Osteoblast (primary cell): ENCODE results near the gene FAM13A. TPM values are rescaled to one million over a fixed set of nuclear protein-coding genes. Genes with fewer than 3 reads are reported as not detected.

ENCODE experiments used
- DNase-seq: peaks from one replicate; pipeline ENCODE4 v3.0.0; 2011; ENCODE audit warnings: low spot score, mixed read lengths; ENCODE audit not compliant: insufficient read length; ENCODE audit errors: missing footprints
- H2AFZ ChIP-seq: 2 replicates; pipeline ENCODE4 v1.6.0; 2011; ENCODE audit warnings: mild to moderate bottlenecking, low read length
- H3K27ac ChIP-seq: 2 replicates; pipeline ENCODE4 v1.5.1; 2011; ENCODE audit warnings: mild to moderate bottlenecking, low read depth, low read length, moderate library complexity
- H3K27me3 ChIP-seq: 2 replicates; pipeline ENCODE4 v1.6.0; 2012; ENCODE audit warnings: mild to moderate bottlenecking, control low read depth, inconsistent platforms, low read length, moderate library complexity; ENCODE audit not compliant: insufficient read depth
- H3K36me3 ChIP-seq: 2 replicates; pipeline ENCODE4 v1.5.1; 2011; ENCODE audit warnings: mild to moderate bottlenecking, low read length, control low read depth, moderate library complexity; ENCODE audit not compliant: insufficient read depth
- H3K4me1 ChIP-seq: 2 replicates; pipeline ENCODE4 v1.5.1; 2011; ENCODE audit warnings: mild to moderate bottlenecking, low read length, control low read depth, moderate library complexity; ENCODE audit not compliant: insufficient read depth
- H3K4me2 ChIP-seq: 2 replicates; pipeline ENCODE4 v1.6.0; 2011; ENCODE audit warnings: mild to moderate bottlenecking, low read length; ENCODE audit not compliant: insufficient read depth
- H3K4me3 ChIP-seq: fragments of 200-600 bp; sonication (generic); 3 replicates; pipeline ENCODE4 v1.5.1; 2012; ENCODE audit warnings: mild to moderate bottlenecking, low read length, inconsistent platforms; ENCODE audit not compliant: insufficient read depth
- H3K79me2 ChIP-seq: 2 replicates; pipeline ENCODE4 v1.6.0; 2012; ENCODE audit warnings: mild to moderate bottlenecking, low read length, control low read depth, inconsistent platforms; ENCODE audit not compliant: insufficient read depth
- H3K9me3 ChIP-seq: 2 replicates; pipeline ENCODE4 v1.5.1; 2011; ENCODE audit warnings: low read depth, low read length, control low read depth
- H4K20me1 ChIP-seq: 2 replicates; pipeline ENCODE4 v1.6.0; 2012; ENCODE audit warnings: mild to moderate bottlenecking, low read length, control low read depth; ENCODE audit not compliant: insufficient read depth
- CTCF ChIP-seq: IDR thresholded peaks from 2 replicates; pipeline ENCODE4 v1.5.1; 2011; ENCODE audit warnings: mild to moderate bottlenecking, low read depth, low read length, moderate library complexity; ENCODE audit errors: extremely low read depth
- total RNA-seq: library from RNA; depleted of rRNA; stranded (reverse); fragments of >200 nt; gene quantifications from 2 replicates; pipeline ENCODE4 v1.2.3, GENCODE V29; 2012

The FAM13A gene
- total RNA-seq, 1 donor = 18.8 TPM

GRCh38 chr4:88744609-88745008, 312.4 kb downstream of the FAM13A start:
- peak overlapping the region; percentile 96 for H3K27ac ChIP-seq
- DNase-seq = peak; percentile 36
- no peaks in the 10 kb centered on the region for H3K9me3 ChIP-seq
- H3K4me3 ChIP-seq = no peak overlapping the region
- no peaks in the 10 kb centered on the region for H3K27me3 ChIP-seq
- no peaks in the 10 kb centered on the region for H3K79me2 ChIP-seq
- no peaks in the 10 kb centered on the region for H4K20me1 ChIP-seq
- H3K4me1 ChIP-seq = peaks cover 25% of the 10 kb centered on the region
- TF ChIP-seq CTCF = no peak
- H2AFZ ChIP-seq = no peak overlapping the region
- no peak overlapping the region for H3K4me2 ChIP-seq
- peaks cover 19% of the 10 kb centered on the region for H3K36me3 ChIP-seq

DNA sequence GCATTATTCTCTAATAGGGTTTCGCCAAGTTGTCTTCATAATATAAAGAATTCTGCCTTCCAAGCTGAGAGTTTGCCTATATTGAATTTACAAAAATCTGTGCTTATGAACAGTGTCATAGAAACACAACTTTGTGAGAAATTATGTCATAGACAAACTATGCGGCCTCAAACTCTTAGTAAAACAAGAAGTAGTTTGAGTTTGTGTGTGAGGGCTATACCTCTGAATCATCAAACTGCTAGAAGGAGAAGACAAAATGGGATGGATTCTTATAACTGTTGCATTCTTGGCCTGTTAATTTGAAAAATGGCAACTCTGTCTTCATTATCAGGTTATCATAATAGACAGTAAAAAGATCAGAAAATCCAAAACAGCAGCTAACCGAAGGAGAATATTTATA, 313.3 kb downstream of the FAM13A start:
- peak overlapping the region; percentile 96 for H3K27ac ChIP-seq
- peak overlapping the region; percentile 44 for H3K4me2 ChIP-seq
- peak; percentile 93 for DNase-seq

GRCh38 chr4:88742561-88742960, 314.4 kb downstream of the FAM13A start:
- no peaks in the 10 kb centered on the region for H4K20me1 ChIP-seq
- H3K9me3 ChIP-seq = no peaks in the 10 kb centered on the region
- H3K27me3 ChIP-seq = no peaks in the 10 kb centered on the region
- peak overlapping the region; percentile 96 for H3K27ac ChIP-seq
- H3K4me2 ChIP-seq = no peak overlapping the region
- TF ChIP-seq CTCF = no peak
- no peak for DNase-seq
- H3K79me2 ChIP-seq = no peaks in the 10 kb centered on the region
- no peak overlapping the region for H2AFZ ChIP-seq
- no peak overlapping the region for H3K4me3 ChIP-seq
- H3K36me3 ChIP-seq = peaks cover 10% of the 10 kb centered on the region
- peaks cover 25% of the 10 kb centered on the region for H3K4me1 ChIP-seq

More for the DNA sequence above, 313.3 kb downstream of the FAM13A start:
- no peak overlapping the region for H2AFZ ChIP-seq
- H3K9me3 ChIP-seq = no peaks in the 10 kb centered on the region
- no peak overlapping the region for H3K4me3 ChIP-seq
- peaks cover 25% of the 10 kb centered on the region for H3K4me1 ChIP-seq
- no peak for TF ChIP-seq CTCF
- H3K36me3 ChIP-seq = peaks cover 12% of the 10 kb centered on the region
- H3K27me3 ChIP-seq = no peaks in the 10 kb centered on the region
- H4K20me1 ChIP-seq = no peaks in the 10 kb centered on the region
- H3K79me2 ChIP-seq = no peaks in the 10 kb centered on the region

DNA sequence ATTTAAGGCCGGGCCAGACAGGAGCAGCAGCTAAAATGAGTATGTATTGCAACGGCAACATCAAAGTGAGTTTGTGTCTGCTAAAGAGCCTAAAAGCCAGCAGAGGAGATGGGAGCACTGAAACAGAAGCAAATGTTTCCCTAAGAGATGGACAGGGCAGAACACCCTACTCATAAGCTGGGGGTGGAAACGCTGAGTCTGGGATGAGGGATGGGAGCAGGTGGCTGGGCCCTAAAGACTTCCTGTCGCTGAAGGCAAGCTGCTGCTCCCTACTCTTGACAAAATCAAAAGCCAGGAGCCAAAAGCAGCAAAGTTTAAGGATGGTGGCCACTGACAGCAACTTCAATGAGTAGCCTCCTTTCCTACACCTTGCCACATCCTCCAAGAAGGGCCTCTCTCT, 318.8 kb downstream of the FAM13A start:
- no peak overlapping the region for H3K27ac ChIP-seq
- no peak overlapping the region for H2AFZ ChIP-seq
- no peak overlapping the region for H3K4me2 ChIP-seq
- H3K36me3 ChIP-seq = peaks cover 4% of the 10 kb centered on the region
- H4K20me1 ChIP-seq = no peaks in the 10 kb centered on the region
- H3K9me3 ChIP-seq = no peaks in the 10 kb centered on the region
- no peaks in the 10 kb centered on the region for H3K27me3 ChIP-seq
- H3K4me1 ChIP-seq = peaks cover 32% of the 10 kb centered on the region
- no peak for TF ChIP-seq CTCF
- no peak overlapping the region for H3K4me3 ChIP-seq
- no peak for DNase-seq
- H3K79me2 ChIP-seq = no peaks in the 10 kb centered on the region
